A673 (cell line): ENCODE data around the gene ISLR. TPM values are rescaled to one million over a fixed set of nuclear protein-coding genes. Genes with fewer than 3 reads are reported as not detected.

Source experiments
- BruUV-seq: library from RNA; stranded (reverse); fragments of 400-500 nt; replicated peaks from 2 replicates; lab custom pipeline; 2021; lab: Mats Ljungman, UMichigan
- CTCF ChIA-PET: fragments of 300-600 bp; sonication (Branson Sonifier 250); formaldehyde crosslinking; loops from one replicate; lab custom pipeline; 2022; ENCODE audit warnings: antibody characterized with exemption; lab: Charles Lee
- POLR2A ChIA-PET: fragments of 300-600 bp; sonication (Branson Sonifier 250); formaldehyde crosslinking; loops from one replicate; lab custom pipeline; 2022; ENCODE audit warnings: antibody characterized with exemption; ENCODE audit not compliant: low non-redundant PET; lab: Charles Lee
- DNase-seq: peaks from one replicate; pipeline ENCODE4 v3.0.0-alpha.2; 2015; ENCODE audit warnings: low spot score
- H3K27ac ChIP-seq: fragments of 200-600 bp; sonication (generic); 2 replicates; pipeline ENCODE4 v1.5.1; 2016; ENCODE audit warnings: mixed run types, low read depth, mild to moderate bottlenecking, mixed read lengths, antibody characterized with exemption, low read length; ENCODE audit not compliant: poor library complexity, severe bottlenecking
- H3K27me3 ChIP-seq: fragments of 200-600 bp; sonication (generic); replicated peaks from 2 replicates; pipeline ENCODE4 v1.6.1; 2017; ENCODE audit warnings: mixed run types, low read depth, mild to moderate bottlenecking, mixed read lengths, antibody characterized with exemption, low read length; ENCODE audit not compliant: insufficient read depth, poor library complexity
- H3K36me3 ChIP-seq: fragments of 200-600 bp; sonication (generic); 2 replicates; pipeline ENCODE4 v1.6.1; 2016; ENCODE audit warnings: mixed run types, mild to moderate bottlenecking, mixed read lengths, antibody characterized with exemption, low read length; ENCODE audit not compliant: insufficient read depth, poor library complexity, severe bottlenecking
- H3K4me1 ChIP-seq: fragments of 200-600 bp; sonication (generic); 2 replicates; pipeline ENCODE4 v1.6.1; 2017; ENCODE audit warnings: mixed run types, mild to moderate bottlenecking, mixed read lengths, antibody characterized with exemption, low read length; ENCODE audit not compliant: insufficient read depth, poor library complexity, severe bottlenecking
- H3K4me3 ChIP-seq: fragments of 200-600 bp; sonication (generic); 2 replicates; pipeline ENCODE4 v1.5.1; 2016; ENCODE audit warnings: low read depth, mixed run types, mild to moderate bottlenecking, mixed read lengths, low read length; ENCODE audit not compliant: poor library complexity, severe bottlenecking
- H3K9me3 ChIP-seq: fragments of 200-600 bp; sonication (generic); 2 replicates; pipeline ENCODE4 v1.6.1; 2016; ENCODE audit warnings: mixed run types, low read depth, mild to moderate bottlenecking, mixed read lengths, antibody characterized with exemption, low read length; ENCODE audit not compliant: poor library complexity, severe bottlenecking
- CTCF ChIP-seq: fragments of 300-800, 200-600 bp; sonication (generic); conservative IDR thresholded peaks from 2 replicates; pipeline ENCODE4 v1.5.1; 2017; ENCODE audit warnings: low read depth, mild to moderate bottlenecking, antibody characterized with exemption, low read length, moderate library complexity, mixed read lengths
- EZH2 ChIP-seq: fragments of 200-600 bp; sonication (generic); IDR thresholded peaks from 2 replicates; pipeline ENCODE4 v1.6.1; 2017; ENCODE audit warnings: borderline replicate concordance, low read depth, mild to moderate bottlenecking, mixed read lengths, antibody characterized with exemption, low read length; ENCODE audit not compliant: poor library complexity, severe bottlenecking
- intact Hi-C: fragments of 100-400 bp; cut with micrococcal nuclease; formaldehyde crosslinking; loops from one replicate; pipeline ENCODE4 v1.10.0; 2022; ENCODE audit not compliant: unreplicated experiment
- total RNA-seq: library from RNA; stranded (reverse); gene quantifications from 2 replicates; pipeline ENCODE4 v1.2.3, GENCODE V29; 2021

Gene ISLR
- total RNA-seq, 1 experiment from 2014 or later, result 0.41 TPM

GRCh38 chr15:74222240-74223119 is 49.0 kb downstream of the ISLR start:
- peak; percentile 64 for DNase-seq
- Histone ChIP-seq H3K27me3 (no peaks in the 10 kb centered on the region), H3K36me3 (no peaks in the 10 kb centered on the region), H3K4me3 (no peak overlapping the region), H3K4me1 (peaks cover 51% of the 10 kb centered on the region), H3K27ac (no peak overlapping the region), H3K9me3 (no peaks in the 10 kb centered on the region)
- POLR2A ChIA-PET, result no interaction called here
- intact Hi-C loops, result no loop called here
- CTCF ChIA-PET, result interaction anchor here (0.6 to 1.9 kb wide), 3 partner anchors 36 to 85 kb away, joined by 3 to 8 read pairs (median 4); no protein-coding TSS in a partner anchor
- no TSS peak for BruUV-seq
- TF ChIP-seq CTCF (no peak), EZH2 (no peak)

- Histone ChIP-seq H3K4me3 (no peak overlapping the region), H3K4me1 (peaks cover 77% of the 10 kb centered on the region), H3K9me3 (no peaks in the 10 kb centered on the region), H3K27me3 (no peaks in the 10 kb centered on the region), H3K27ac (no peak overlapping the region), H3K36me3 (no peaks in the 10 kb centered on the region)
- POLR2A ChIA-PET, result no interaction called here
- CTCF ChIA-PET, result no interaction called here
- no TSS peak for BruUV-seq
- no peak for DNase-seq
- no peak for TF ChIP-seq EZH2
- TF ChIP-seq CTCF, result no peak
- intact Hi-C loops, result no loop called here
These were observed 52.4 kb downstream of the ISLR start for GRCh38 chr15:74225928-74226327.

Other genes starting within 250 kb of the ISLR start
- 117 and 128 TPM in 2 replicates for gene LOXL1, start 247.2 kb upstream of the ISLR start, total RNA-seq
- gene STOML1, start 181.4 kb upstream of the ISLR start, total RNA-seq, result 7.3 and 10.3 TPM in 2 replicates
- 39.7 and 40.0 TPM in 2 replicates for gene PML, start 179.0 kb upstream of the ISLR start, total RNA-seq
- not detected in 2 replicates for gene GOLGA6A, start 91.2 kb upstream of the ISLR start, total RNA-seq
- 0.48 and 0.64 TPM in 2 replicates for gene ISLR2, start 43.1 kb upstream of the ISLR start, total RNA-seq
- 0.84 and 1.5 TPM in 2 replicates for gene STRA6, start 29.1 kb downstream of the ISLR start, total RNA-seq
- not detected in 2 replicates for gene CCDC33, start 62.6 kb downstream of the ISLR start, total RNA-seq
- not detected in 2 replicates for gene CYP11A1, start 193.9 kb downstream of the ISLR start, total RNA-seq